Cardiac muscle cell (in vitro differentiated cells and primary cell): Measurements from ENCODE around the gene MTCP1. TPM values are rescaled to one million over a fixed set of nuclear protein-coding genes. Genes with fewer than 3 reads are reported as not detected.

Source experiments
- DNase-seq, 2 donors: peaks; one replicate each; pipeline versions ENCODE4 v3.0.0 to v3.0.0-alpha.2; 2010 to 2017; ENCODE audit warnings: low read depth in 1 of 2, low spot score in 1 of 2
- H3K27ac ChIP-seq: fragments of 200-600 bp; sonication (generic); 2 replicates; pipeline ENCODE4 v1.5.1; 2016
- H3K27me3 ChIP-seq: fragments of 200-600 bp; sonication (generic); 2 replicates; pipeline ENCODE4 v1.6.0; 2016; ENCODE audit warnings: control low read depth
- H3K36me3 ChIP-seq: fragments of 200-600 bp; sonication (generic); 2 replicates; pipeline ENCODE4 v1.5.1; 2016; ENCODE audit warnings: control low read depth
- H3K4me1 ChIP-seq: fragments of 200-600 bp; sonication (generic); 2 replicates; pipeline ENCODE4 v1.8.1; 2017; ENCODE audit warnings: low read depth, mild to moderate bottlenecking, mixed run types
- H3K4me3 ChIP-seq: fragments of 200-600 bp; sonication (generic); 2 replicates; pipeline ENCODE4 v1.5.1; 2016; ENCODE audit warnings: mild to moderate bottlenecking
- H3K9me3 ChIP-seq: fragments of 200-600 bp; sonication (generic); 2 replicates; pipeline ENCODE4 v1.5.1; 2017; ENCODE audit warnings: low read depth, mild to moderate bottlenecking, control low read depth
- polyA plus RNA-seq: library from polyadenylated mRNA; unstranded; fragments of >200 nt; fragmentation: Nextera tagmentation; extraction: Ambion mirVana; gene quantifications from 2 replicates; pipeline ENCODE4 v1.2.1, GENCODE V29; 2016
- total RNA-seq: library from RNA; depleted of rRNA; stranded (reverse); fragments of >200 nt; gene quantifications from 2 replicates; pipeline ENCODE4 v1.2.3, GENCODE V29; 2016
- TF ChIP-seq, protein P1 (sequence below): IDR thresholded peaks from 2 replicates; pipeline ENCODE4 v1.5.1; 2012; ENCODE audit warnings: low read depth, mild to moderate bottlenecking, low read length

Gene MTCP1
- total and polyA plus RNA-seq, 2 experiments from 2014 or later, result 1.7 to 42.2 TPM

DNA sequence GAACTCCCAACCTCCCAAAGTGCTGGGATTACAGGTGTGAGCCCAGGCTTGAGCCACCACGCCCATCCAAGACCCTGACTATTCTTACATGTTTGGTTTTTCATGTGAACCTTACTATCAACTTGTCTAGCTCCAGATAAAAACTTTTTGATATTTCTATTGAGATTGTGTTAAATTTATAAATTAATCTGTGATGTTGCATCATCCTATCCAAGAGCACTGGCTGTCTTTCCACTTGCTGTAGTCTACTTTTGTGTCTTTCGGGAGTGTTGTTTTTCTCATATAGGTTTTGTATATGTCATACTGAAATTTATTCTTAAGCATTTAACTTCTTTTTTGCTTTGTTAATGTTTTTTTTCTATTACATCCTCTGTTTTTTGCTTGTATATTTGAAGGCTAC lies 35.0 kb upstream of the MTCP1 start:
- no peak for DNase-seq
- no peaks in the 10 kb centered on the region for H3K9me3 ChIP-seq
- no peak overlapping the region for H3K4me3 ChIP-seq
- H3K4me1 ChIP-seq, result no peaks in the 10 kb centered on the region
- no peaks in the 10 kb centered on the region for H3K27me3 ChIP-seq
- TF ChIP-seq, protein P1, sequence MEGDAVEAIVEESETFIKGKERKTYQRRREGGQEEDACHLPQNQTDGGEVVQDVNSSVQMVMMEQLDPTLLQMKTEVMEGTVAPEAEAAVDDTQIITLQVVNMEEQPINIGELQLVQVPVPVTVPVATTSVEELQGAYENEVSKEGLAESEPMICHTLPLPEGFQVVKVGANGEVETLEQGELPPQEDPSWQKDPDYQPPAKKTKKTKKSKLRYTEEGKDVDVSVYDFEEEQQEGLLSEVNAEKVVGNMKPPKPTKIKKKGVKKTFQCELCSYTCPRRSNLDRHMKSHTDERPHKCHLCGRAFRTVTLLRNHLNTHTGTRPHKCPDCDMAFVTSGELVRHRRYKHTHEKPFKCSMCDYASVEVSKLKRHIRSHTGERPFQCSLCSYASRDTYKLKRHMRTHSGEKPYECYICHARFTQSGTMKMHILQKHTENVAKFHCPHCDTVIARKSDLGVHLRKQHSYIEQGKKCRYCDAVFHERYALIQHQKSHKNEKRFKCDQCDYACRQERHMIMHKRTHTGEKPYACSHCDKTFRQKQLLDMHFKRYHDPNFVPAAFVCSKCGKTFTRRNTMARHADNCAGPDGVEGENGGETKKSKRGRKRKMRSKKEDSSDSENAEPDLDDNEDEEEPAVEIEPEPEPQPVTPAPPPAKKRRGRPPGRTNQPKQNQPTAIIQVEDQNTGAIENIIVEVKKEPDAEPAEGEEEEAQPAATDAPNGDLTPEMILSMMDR, result no peak
- no peaks in the 10 kb centered on the region for H3K36me3 ChIP-seq
- no peak overlapping the region for H3K27ac ChIP-seq

DNA sequence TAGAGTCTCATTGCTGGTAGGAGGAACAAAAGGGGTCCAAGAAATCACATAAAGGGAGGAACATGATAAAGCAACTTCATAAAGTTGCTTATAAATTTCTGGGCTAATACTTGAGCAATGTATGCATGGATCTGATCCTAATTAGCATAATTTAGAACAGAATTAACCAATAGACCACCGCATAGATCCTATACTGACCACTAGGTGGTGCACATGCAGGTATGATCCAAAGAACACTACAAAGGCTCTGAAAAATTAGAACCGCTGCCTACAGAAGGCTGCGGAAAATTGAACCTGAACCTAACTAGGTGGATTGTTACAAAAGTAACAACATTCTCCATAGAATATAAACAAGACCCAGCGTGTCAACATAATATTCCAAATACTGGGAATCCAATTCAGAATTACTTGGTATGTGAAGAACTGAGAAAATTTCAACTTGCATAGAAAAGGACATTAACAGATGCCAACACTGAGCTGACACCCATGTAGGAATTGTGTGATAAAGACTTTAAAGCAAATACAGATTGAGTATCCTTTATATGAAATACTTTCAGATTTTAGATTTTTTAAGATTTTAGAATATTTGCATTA lies 23.6 kb upstream of the MTCP1 start:
- TF ChIP-seq, protein P1, result peak; percentile 57
- H3K27ac ChIP-seq, result no peak overlapping the region
- DNase-seq, result peak; percentile 28 to 32
- H3K27me3 ChIP-seq, result no peaks in the 10 kb centered on the region
- H3K4me3 ChIP-seq, result no peak overlapping the region
- no peaks in the 10 kb centered on the region for H3K9me3 ChIP-seq
- peaks cover 3% of the 10 kb centered on the region for H3K36me3 ChIP-seq
- H3K4me1 ChIP-seq, result no peaks in the 10 kb centered on the region

DNA sequence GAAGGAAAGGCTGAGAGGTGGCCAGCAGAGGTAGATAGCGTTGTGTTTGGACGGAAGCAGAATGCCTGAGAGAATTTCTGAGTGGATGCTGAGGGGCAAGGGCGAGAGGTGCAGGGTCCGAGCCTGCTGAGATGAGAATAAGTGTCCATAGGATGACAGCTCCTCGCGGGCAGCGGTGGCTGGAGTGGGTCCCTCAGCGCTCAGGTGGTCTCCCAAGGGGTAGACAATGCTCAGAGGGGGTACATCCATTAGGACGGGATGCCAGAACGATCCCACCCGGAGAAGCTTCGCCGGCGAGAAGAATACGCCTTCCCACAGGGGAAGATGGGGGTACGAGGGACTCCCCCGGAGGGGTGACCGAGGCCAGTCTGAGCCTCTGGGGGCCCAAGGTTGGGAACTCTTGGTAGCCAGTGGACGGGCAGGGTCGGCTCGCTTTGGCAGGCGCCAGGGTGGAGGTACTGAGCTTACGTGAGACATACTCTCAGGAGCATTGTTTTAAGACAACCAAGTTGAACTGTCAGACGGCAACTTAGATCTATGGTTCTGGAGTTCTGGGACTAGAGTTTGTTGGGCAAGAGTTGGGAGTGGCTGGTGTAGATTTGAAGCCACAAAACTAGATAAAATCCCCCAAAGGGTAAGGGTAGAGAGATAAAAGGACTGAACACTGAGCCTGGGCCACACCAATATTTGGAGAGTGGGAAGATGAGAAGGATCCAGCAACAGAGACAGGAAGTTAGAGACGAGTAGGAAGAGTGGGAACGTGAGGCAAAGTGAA lies 16.2 kb upstream of the MTCP1 start:
- H3K27ac ChIP-seq, result no peak overlapping the region
- DNase-seq, result peak in 1 of 2 donors; percentile 23
- TF ChIP-seq, protein P1, result no peak
- H3K36me3 ChIP-seq, result peaks cover 3% of the 10 kb centered on the region
- no peaks in the 10 kb centered on the region for H3K4me1 ChIP-seq
- no peaks in the 10 kb centered on the region for H3K9me3 ChIP-seq
- no peak overlapping the region for H3K4me3 ChIP-seq
- no peaks in the 10 kb centered on the region for H3K27me3 ChIP-seq

DNA sequence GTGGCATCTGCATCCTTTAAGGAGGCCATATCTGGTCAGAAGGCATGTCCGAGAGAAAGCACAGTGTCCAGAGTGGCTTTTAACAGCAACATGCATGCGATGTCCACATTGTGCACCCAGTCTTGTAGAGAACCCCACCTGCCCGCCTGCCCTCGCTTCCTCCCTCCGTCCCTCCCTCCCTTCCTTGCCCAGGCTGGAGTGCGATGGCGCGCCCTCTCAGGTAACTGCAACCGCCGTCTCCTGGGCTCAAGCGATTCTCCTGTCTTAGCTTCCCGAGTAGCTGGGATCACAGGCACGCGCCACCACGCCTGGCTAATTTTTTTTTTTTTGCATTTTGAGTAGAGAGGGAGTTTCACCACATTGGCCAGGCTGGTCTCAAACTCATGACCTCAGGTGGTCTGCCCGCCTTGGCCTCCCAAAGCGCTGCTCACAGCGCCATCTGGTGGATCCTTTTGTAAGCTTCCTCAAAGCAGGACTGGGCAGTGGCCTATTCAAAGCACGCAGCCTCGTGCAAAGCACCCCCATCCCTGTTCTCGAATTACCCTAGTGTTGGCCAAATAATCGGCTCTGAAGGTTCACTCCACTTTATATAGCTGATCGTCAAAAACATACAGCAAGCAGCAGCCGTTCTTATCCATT lies 15.4 kb upstream of the MTCP1 start:
- Histone ChIP-seq H3K36me3 (peaks cover 3% of the 10 kb centered on the region), H3K27me3 (no peaks in the 10 kb centered on the region), H3K4me1 (no peaks in the 10 kb centered on the region), H3K27ac (no peak overlapping the region), H3K9me3 (no peaks in the 10 kb centered on the region), H3K4me3 (no peak overlapping the region)
- peak; percentile 42 to 44 for DNase-seq
- TF ChIP-seq, protein P1, result peak; percentile 39

DNA sequence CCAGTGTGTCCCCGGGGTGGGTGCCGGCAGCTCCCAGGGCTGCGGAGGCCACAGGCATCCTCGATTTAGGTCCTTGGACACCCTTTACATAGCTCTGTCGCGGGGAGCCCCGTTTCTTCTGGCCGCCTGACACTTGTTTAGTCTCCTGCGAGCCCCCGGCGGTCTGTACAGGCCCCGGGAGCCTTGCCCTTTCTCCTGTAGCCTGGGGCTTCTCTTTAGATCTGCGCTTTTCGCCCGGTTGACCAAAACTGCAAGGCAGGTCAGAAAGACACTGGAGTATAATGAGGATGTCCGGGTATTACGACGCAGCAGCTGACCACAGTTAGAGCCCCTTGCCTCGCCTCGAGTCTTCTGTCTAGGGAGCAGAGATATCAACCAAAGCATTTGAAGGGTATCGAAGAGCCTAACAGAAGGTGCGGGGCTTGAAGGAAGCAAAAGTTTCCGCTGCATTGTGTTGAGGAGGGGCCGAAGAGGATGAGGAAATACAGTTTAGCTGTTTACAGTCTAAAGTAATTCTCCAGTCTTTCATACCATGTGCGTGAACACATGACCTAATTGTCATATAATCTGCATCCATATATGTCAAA lies 851 bp upstream of the MTCP1 start:
- DNase-seq, result no peak
- TF ChIP-seq, protein P1, result no peak
- Histone ChIP-seq H3K4me1 (no peaks in the 10 kb centered on the region), H3K4me3 (peak overlapping the region; percentile 57), H3K27me3 (no peaks in the 10 kb centered on the region), H3K36me3 (no peaks in the 10 kb centered on the region), H3K9me3 (no peaks in the 10 kb centered on the region), H3K27ac (peak overlapping the region; percentile 44)
